Sigmoid colon (tissue), 7 donors: ENCODE measurements around the gene XIST. TPM values are rescaled to one million over a fixed set of nuclear protein-coding genes. Genes with fewer than 3 reads are reported as not detected.

Experiments used
- DNase-seq: peaks from one replicate; pipeline ENCODE4 v3.0.0-alpha.2; 2019
- H3K27ac ChIP-seq, 4 donors: fragments of 200-600 bp; sonication (generic); one replicate each; pipeline ENCODE4 v1.5.1; 2016 to 2019; ENCODE audit warnings: mild to moderate bottlenecking in 1 of 4
- H3K27me3 ChIP-seq, 3 donors: fragments of 200-600 bp; sonication (generic); one replicate each; pipeline ENCODE4 v1.5.1; 2019; ENCODE audit warnings: mild to moderate bottlenecking in 1 of 3
- H3K36me3 ChIP-seq, 4 donors: fragments of 200-600 bp; sonication (generic); one replicate each; pipeline ENCODE4 v1.5.1; 2016 to 2019
- H3K4me1 ChIP-seq, 4 donors: fragments of 200-600 bp; sonication (generic); one replicate each; pipeline ENCODE4 v1.5.1; 2017 to 2019
- H3K4me3 ChIP-seq, 4 donors: fragments of 200-600 bp; sonication (generic); one replicate each; pipeline ENCODE4 v1.5.1; 2017 to 2019; ENCODE audit warnings: mild to moderate bottlenecking in 2 of 4, moderate library complexity in 1 of 4
- H3K9me3 ChIP-seq, 4 donors: fragments of 200-600 bp in 3 of 4; sonication (generic) in 3 of 4; one replicate each; pipeline versions ENCODE4 v1.5.1 to v1.6.1; 2013 to 2019
- CTCF ChIP-seq, 4 experiments: fragments of 450-650 bp in 3 of 4; fragments of 200-600 bp in 1 of 4; IDR thresholded peaks; one replicate each; pipeline ENCODE4 v1.5.1; 2016 to 2019; ENCODE audit warnings: antibody characterized with exemption in 4 of 4, mild to moderate bottlenecking in 3 of 4, moderate library complexity in 2 of 4
- EP300 ChIP-seq, 4 donors: sonication (generic); formaldehyde crosslinking; IDR thresholded peaks; one replicate each; pipeline ENCODE4 v1.6.1; 2017; ENCODE audit warnings: antibody characterized with exemption in 4 of 4
- POLR2A ChIP-seq, 2 donors: fragments of 450-650 bp; IDR thresholded peaks; one replicate each; pipeline ENCODE4 v1.6.1; 2016; ENCODE audit warnings: antibody characterized with exemption in 2 of 2, mild to moderate bottlenecking in 2 of 2, moderate library complexity in 2 of 2
- POLR2AphosphoS5 ChIP-seq, 4 donors: sonication (generic); formaldehyde crosslinking; IDR thresholded peaks; one replicate each; pipeline ENCODE4 v1.6.1; 2017; ENCODE audit warnings: antibody characterized with exemption in 4 of 4
- WGBS, 2 donors: extraction: QIAGEN DNeasy Blood & Tissue Kit; methylation state at CpG; one replicate each; pipeline ENCODE4 v1.1.7; 2013; 5-methylcytosine and 5-hydroxymethylcytosine counted together
- intact Hi-C: fragments of 100-400 bp; cut with DNase I; formaldehyde crosslinking; loops from one replicate; pipeline ENCODE4 v1.15.1; 2023
- polyA plus RNA-seq, 3 donors: library from polyadenylated mRNA; stranded (reverse); fragments of 200-250 nt; gene quantifications; one replicate each; pipeline ENCODE4 v1.2.3, GENCODE V29; 2013
- small RNA-seq, 3 donors: library from RNA; depleted of rRNA; stranded (forward); fragments of <200 nt; gene quantifications; one replicate each; pipeline ENCODE3, GENCODE V24; 2016
- total RNA-seq, 4 donors: library from RNA; depleted of rRNA; stranded (reverse); fragments of >200 nt; gene quantifications; one replicate each; pipeline ENCODE4 v1.1.0, GENCODE V29; 2016
- donor health status: healthy with polysubstance abuse.
- donor health status: Bipolar disorder and iron deficiency.
- donor health status: healthy.

XIST gene
- total and polyA plus RNA-seq, 7 donors, result 0.12 to 361 (median 1.8) TPM

GRCh38 chrX:73785493-73785892 lies 67.0 kb downstream of the XIST start:
- DNase-seq, result no peak
- Histone ChIP-seq H3K27me3 (no peaks in the 10 kb centered on the region), H3K4me1 (no peaks in the 10 kb centered on the region), H3K9me3 (no peaks in the 10 kb centered on the region), H3K27ac (no peak overlapping the region), H3K4me3 (no peak overlapping the region), H3K36me3 (no peaks in the 10 kb centered on the region)
- intact Hi-C loops, result no loop called here
- TF ChIP-seq POLR2AphosphoS5 (IDR thresholded peaks at IDR 0.05), result no peak
- TF ChIP-seq CTCF (IDR thresholded peaks at IDR 0.05), result no peak
- no peak for TF ChIP-seq EP300 (IDR thresholded peaks at IDR 0.05)
- no peak for TF ChIP-seq POLR2A (IDR thresholded peaks at IDR 0.05)
- WGBS, 2 donors, result 32 to 37% methylated on average over 1 of the region's 1 CpG

Small RNAs within 50 kb of the gene (small RNA-seq; reads per million reads assigned to genes)
- gene RF01880, result 0 reads per million in 3 donors
